SH-SY5Y (cell line): ENCODE measurements around the gene KRT2.

ENCODE experiments used
- GATA2 ChIP-seq: IDR thresholded peaks from 2 replicates; pipeline ENCODE4 v1.6.1; 2011; ENCODE audit warnings: mild to moderate bottlenecking, low read depth, low read length
- GATA3 ChIP-seq: IDR thresholded peaks from 2 replicates; pipeline ENCODE4 v1.6.1; 2011; ENCODE audit warnings: low read depth, mild to moderate bottlenecking, low read length, moderate library complexity

- TF ChIP-seq GATA2 (no peak), GATA3 (no peak)
Measured at GRCh38 chr12:52691841-52692150, 39.8 kb upstream of the KRT2 start.
